22Rv1 (cell line): ENCODE data around the gene STX7.

Experiments
- H3K27ac ChIP-seq: fragments of 450-650 bp; 2 replicates; pipeline ENCODE4 v1.5.1; 2017
- ZFX ChIP-seq: fragments of 450-650 bp; IDR thresholded peaks from 2 replicates; pipeline ENCODE4 v1.6.1; 2017; ENCODE audit warnings: antibody characterized with exemption, borderline replicate concordance
- TF ChIP-seq, protein P1 (sequence below): fragments of 450-650 bp; IDR thresholded peaks from 2 replicates; pipeline ENCODE4 v1.5.1; 2017; ENCODE audit warnings: mild to moderate bottlenecking

STX7 gene

GRCh38 chr6:132491881-132492280, 21.0 kb downstream of the STX7 start:
- TF ChIP-seq, protein P1, sequence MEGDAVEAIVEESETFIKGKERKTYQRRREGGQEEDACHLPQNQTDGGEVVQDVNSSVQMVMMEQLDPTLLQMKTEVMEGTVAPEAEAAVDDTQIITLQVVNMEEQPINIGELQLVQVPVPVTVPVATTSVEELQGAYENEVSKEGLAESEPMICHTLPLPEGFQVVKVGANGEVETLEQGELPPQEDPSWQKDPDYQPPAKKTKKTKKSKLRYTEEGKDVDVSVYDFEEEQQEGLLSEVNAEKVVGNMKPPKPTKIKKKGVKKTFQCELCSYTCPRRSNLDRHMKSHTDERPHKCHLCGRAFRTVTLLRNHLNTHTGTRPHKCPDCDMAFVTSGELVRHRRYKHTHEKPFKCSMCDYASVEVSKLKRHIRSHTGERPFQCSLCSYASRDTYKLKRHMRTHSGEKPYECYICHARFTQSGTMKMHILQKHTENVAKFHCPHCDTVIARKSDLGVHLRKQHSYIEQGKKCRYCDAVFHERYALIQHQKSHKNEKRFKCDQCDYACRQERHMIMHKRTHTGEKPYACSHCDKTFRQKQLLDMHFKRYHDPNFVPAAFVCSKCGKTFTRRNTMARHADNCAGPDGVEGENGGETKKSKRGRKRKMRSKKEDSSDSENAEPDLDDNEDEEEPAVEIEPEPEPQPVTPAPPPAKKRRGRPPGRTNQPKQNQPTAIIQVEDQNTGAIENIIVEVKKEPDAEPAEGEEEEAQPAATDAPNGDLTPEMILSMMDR: no peak
- no peak for TF ChIP-seq ZFX
- H3K27ac ChIP-seq: no peak overlapping the region

DNA sequence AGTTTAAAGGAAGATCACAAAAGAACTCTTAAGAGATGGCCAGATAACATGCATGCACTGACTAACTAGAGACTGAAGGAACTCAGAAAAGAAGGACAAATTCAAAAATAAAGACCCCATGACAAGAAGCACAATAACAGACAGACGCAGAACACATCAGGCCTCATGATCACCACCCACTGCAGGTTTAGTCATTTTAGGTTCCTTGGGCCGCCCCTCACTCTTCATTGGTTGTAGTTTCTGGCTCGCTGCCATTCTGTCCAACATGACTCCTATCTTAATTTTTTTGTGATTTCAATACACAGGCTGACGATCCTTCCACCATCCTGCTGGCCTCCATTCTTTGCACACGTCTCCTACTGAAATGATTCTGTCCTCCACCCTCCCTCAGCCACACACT, 21.6 kb downstream of the STX7 start:
- TF ChIP-seq, protein P1: no peak
- no peak for TF ChIP-seq ZFX
- H3K27ac ChIP-seq: no peak overlapping the region

DNA sequence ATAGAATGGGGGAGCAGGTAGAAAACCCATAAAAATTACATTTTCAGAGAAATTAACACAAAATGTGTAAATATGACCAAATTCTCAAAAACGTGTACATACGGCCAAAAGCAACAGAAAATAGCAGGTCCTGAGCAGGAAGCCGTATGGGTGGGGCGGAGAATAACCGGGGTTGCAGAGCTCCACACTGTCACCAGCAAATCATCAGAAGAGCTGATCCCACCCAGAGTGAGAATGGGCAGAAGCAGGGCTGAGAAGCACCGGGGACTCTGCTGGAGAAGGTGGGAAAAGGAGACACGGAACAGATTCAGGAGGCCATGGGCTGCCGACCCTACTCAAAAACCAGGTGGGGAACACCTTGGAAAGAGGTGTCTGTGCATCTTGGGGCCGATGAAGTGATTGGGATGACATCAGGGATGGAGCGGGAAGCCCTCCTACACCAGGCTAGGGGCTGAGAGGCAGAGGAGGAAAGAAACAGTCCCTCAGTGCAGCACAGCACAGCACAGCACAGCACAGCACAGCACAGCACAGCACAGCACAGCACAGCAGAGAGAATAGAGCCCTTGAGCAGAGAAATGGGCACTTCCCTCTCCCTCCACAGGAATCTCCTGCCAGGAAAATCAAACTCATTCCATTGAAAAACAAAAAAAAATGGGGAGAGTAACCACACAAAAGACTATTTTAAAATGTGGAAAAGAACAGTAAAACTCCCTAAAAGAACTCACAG, 22.3 kb downstream of the STX7 start:
- no peak overlapping the region for H3K27ac ChIP-seq
- TF ChIP-seq ZFX: no peak
- TF ChIP-seq, protein P1: no peak

GRCh38 chr6:132490024-132490423, 22.9 kb downstream of the STX7 start:
- TF ChIP-seq ZFX: no peak
- TF ChIP-seq, protein P1: no peak
- no peak overlapping the region for H3K27ac ChIP-seq

GRCh38 chr6:132489376-132489775, 23.5 kb downstream of the STX7 start:
- TF ChIP-seq, protein P1: no peak
- no peak for TF ChIP-seq ZFX
- H3K27ac ChIP-seq: no peak overlapping the region

- TF ChIP-seq, protein P1: no peak
- no peak for TF ChIP-seq ZFX
- no peak overlapping the region for H3K27ac ChIP-seq
Observed at GRCh38 chr6:132487762-132488161, 25.2 kb downstream of the STX7 start.

GRCh38 chr6:132484680-132485018, 28.3 kb downstream of the STX7 start:
- no peak overlapping the region for H3K27ac ChIP-seq
- no peak for TF ChIP-seq ZFX
- TF ChIP-seq, protein P1: no peak
